Endothelial cell of umbilical vein (primary cell): Measurements from ENCODE around the gene VSIG4. TPM values are rescaled to one million over a fixed set of nuclear protein-coding genes. Genes with fewer than 3 reads are reported as not detected.

Experiments
- BruUV-seq: library from RNA; stranded (reverse); fragments of 400-500 nt; replicated peaks from 2 replicates; lab custom pipeline; 2021; lab: Mats Ljungman, UMichigan
- CTCF ChIA-PET: fragments of 300-600, 350-600 bp; sonication (Branson Sonifier 250); formaldehyde crosslinking; loops from one replicate; lab custom pipeline; 2021; ENCODE audit warnings: antibody characterized with exemption, inconsistent platforms; lab: Charles Lee
- POLR2A ChIA-PET: fragments of 300-600, 350-600 bp; sonication (Branson Sonifier 250); formaldehyde crosslinking; loops from one replicate; lab custom pipeline; 2021; ENCODE audit warnings: antibody characterized with exemption, inconsistent platforms; lab: Charles Lee
- DNase-seq: peaks from one replicate; pipeline ENCODE4 v3.0.0-alpha.2; 2011; ENCODE audit warnings: low read depth, low spot score
- FAIRE-seq: peaks from 2 replicates; lab custom pipeline; 2011; peaks lifted over from hg19 to GRCh38; lab: Jason Lieb, UNC
- H2AFZ ChIP-seq: 2 replicates; pipeline ENCODE4 v1.6.0; 2012; ENCODE audit warnings: low read depth, low read length, control low read depth, inconsistent platforms
- H3K27ac ChIP-seq: 2 replicates; pipeline ENCODE4 v1.5.1; 2011; ENCODE audit warnings: low read depth, mild to moderate bottlenecking, control low read depth, low read length, moderate library complexity; ENCODE audit not compliant: insufficient read depth
- H3K27me3 ChIP-seq, 2 experiments: 2 replicates each; pipeline versions ENCODE4 v1.6.0 to v1.6.1; 2011; ENCODE audit warnings: low read length in 2 of 2, mixed read lengths in 1 of 2; ENCODE audit not compliant: control insufficient read depth in 2 of 2, insufficient read depth in 2 of 2
- H3K36me3 ChIP-seq, 2 experiments: 2 replicates in 1 of 2; 3 replicates in 1 of 2; pipeline ENCODE4 v1.5.1; 2011; ENCODE audit warnings: low read length in 2 of 2, mild to moderate bottlenecking in 1 of 2, moderate library complexity in 1 of 2; ENCODE audit not compliant: control insufficient read depth in 2 of 2, insufficient read depth in 2 of 2; ENCODE audit errors: extremely low read depth in 1 of 2
- H3K4me1 ChIP-seq: 3 replicates; pipeline ENCODE4 v1.5.1; 2011; ENCODE audit warnings: mild to moderate bottlenecking, low read length; ENCODE audit not compliant: control insufficient read depth, insufficient read depth; ENCODE audit errors: extremely low read depth
- H3K4me2 ChIP-seq: 2 replicates; pipeline ENCODE4 v1.6.1; 2011; ENCODE audit warnings: low read length, control low read depth, mixed read lengths; ENCODE audit not compliant: insufficient read depth
- H3K4me3 ChIP-seq, 3 experiments: fragments of 200-600 bp in 1 of 3; sonication (generic), shearing (Covaris generic) in 1 of 3; replicated peaks in 1 of 3; 2 replicates each; pipeline ENCODE4 v1.5.1; 2011 to 2016; ENCODE audit warnings: control low read depth in 3 of 3, low read length in 3 of 3, mild to moderate bottlenecking in 2 of 3, inconsistent platforms in 1 of 3, low read depth in 1 of 3, moderate library complexity in 1 of 3; ENCODE audit not compliant: insufficient read depth in 1 of 3
- H3K79me2 ChIP-seq: 2 replicates; pipeline ENCODE4 v1.6.0; 2012; ENCODE audit warnings: low read length, inconsistent platforms; ENCODE audit not compliant: control insufficient read depth, insufficient read depth
- H3K9ac ChIP-seq: replicated peaks from 2 replicates; pipeline ENCODE3; 2011; ENCODE audit warnings: low read length, control low read depth; ENCODE audit not compliant: insufficient read depth; ENCODE audit errors: extremely low read depth
- H3K9me1 ChIP-seq: replicated peaks from 3 replicates; pipeline ENCODE4 v1.6.0; 2011; ENCODE audit warnings: mild to moderate bottlenecking, low read length; ENCODE audit not compliant: control insufficient read depth, insufficient read depth; ENCODE audit errors: extremely low read depth
- H3K9me3 ChIP-seq: replicated peaks from 2 replicates; pipeline ENCODE4 v1.5.1; 2012; ENCODE audit warnings: low read length, inconsistent platforms; ENCODE audit not compliant: control insufficient read depth, insufficient read depth
- H4K20me1 ChIP-seq: replicated peaks from 2 replicates; pipeline ENCODE3; 2011; ENCODE audit warnings: mild to moderate bottlenecking, low read length; ENCODE audit not compliant: control insufficient read depth, insufficient read depth; ENCODE audit errors: extremely low read depth
- CTCF ChIP-seq, 2 donors: IDR thresholded peaks; 1 replicate in 1 of 2; 2 replicates in 1 of 2; pipeline ENCODE4 v1.5.1; 2011; ENCODE audit warnings: low read length in 2 of 2, mild to moderate bottlenecking in 2 of 2, moderate library complexity in 2 of 2, control low read depth in 1 of 2, inconsistent platforms in 1 of 2, low read depth in 1 of 2; ENCODE audit not compliant: insufficient read depth in 1 of 2; ENCODE audit errors: extremely low read depth in 1 of 2
- EZH2 ChIP-seq: IDR thresholded peaks from 2 replicates; pipeline ENCODE4 v1.6.1; 2012; ENCODE audit warnings: borderline replicate concordance, low read depth, mild to moderate bottlenecking, moderate library complexity, low read length, inconsistent platforms; ENCODE audit not compliant: severe bottlenecking
- FOS ChIP-seq: IDR thresholded peaks from 2 replicates; pipeline ENCODE4 v1.6.1; 2011; ENCODE audit warnings: mild to moderate bottlenecking, low read length, moderate library complexity, borderline replicate concordance; ENCODE audit not compliant: insufficient read depth
- GATA2 ChIP-seq: IDR thresholded peaks from 2 replicates; pipeline ENCODE4 v1.7.0; 2011; ENCODE audit warnings: low read depth, mild to moderate bottlenecking, moderate library complexity, mixed read lengths, low read length; ENCODE audit not compliant: insufficient read length, insufficient read depth
- JUN ChIP-seq: IDR thresholded peaks from 2 replicates; pipeline ENCODE4 v1.6.1; 2011; ENCODE audit warnings: borderline replicate concordance, low read depth; ENCODE audit not compliant: insufficient read length, insufficient read depth
- MAX ChIP-seq: IDR thresholded peaks from 2 replicates; pipeline ENCODE4 v1.6.1; 2011; ENCODE audit not compliant: insufficient read depth, insufficient read length
- MYC ChIP-seq: IDR thresholded peaks from one replicate; pipeline ENCODE4 v1.6.1; 2011; ENCODE audit warnings: mild to moderate bottlenecking, low read depth, low read length
- POLR2A ChIP-seq: IDR thresholded peaks from 2 replicates; pipeline ENCODE4 v1.6.1; 2012; ENCODE audit warnings: low read depth, mild to moderate bottlenecking, control low read depth, low read length
- POLR2AphosphoS5 ChIP-seq: IDR thresholded peaks from 2 replicates; pipeline ENCODE4 v1.6.1; 2012; ENCODE audit warnings: low read depth, mild to moderate bottlenecking, control low read depth, low read length, moderate library complexity; ENCODE audit not compliant: insufficient read depth
- dilution Hi-C: fragments of 300-500 bp; cut with MboI; formaldehyde crosslinking; loops from one replicate; pipeline ENCODE4 v1.15.0; 2019; ENCODE audit warnings: low sequenced_read_pairs; ENCODE audit not compliant: extremely low pct_ligation_motif_present
- intact Hi-C: fragments of 100-400 bp; cut with micrococcal nuclease; formaldehyde crosslinking; loops from one replicate; pipeline ENCODE4 v1.10.0; 2022
- polyA plus RNA-seq, 4 experiments: library from polyadenylated mRNA; depleted of rRNA in 3 of 4; stranded (reverse) in 3 of 4; unstranded in 1 of 4; fragments of >200 nt; gene quantifications; 2 replicates each; pipeline versions ENCODE4 v1.2.1 to v1.2.3, GENCODE V29; 2011 to 2012; ENCODE audit warnings: missing spikeins in 1 of 4
- total RNA-seq: library from RNA; stranded (reverse); gene quantifications from 2 replicates; pipeline ENCODE4 v1.2.3, GENCODE V29; 2021

The VSIG4 gene
- total and polyA plus RNA-seq, 2 donors (not counting 3 experiments of a cell fraction or from before 2014, with no cell fraction given): not detected

GRCh38 chrX:66074920-66075879 lies 35.3 kb upstream of the VSIG4 start:
- TF ChIP-seq MAX (no peak), POLR2A (no peak), POLR2AphosphoS5 (no peak)
- no peak overlapping the region for H2AFZ ChIP-seq
- H4K20me1 ChIP-seq: no peaks in the 10 kb centered on the region
- no TSS peak for BruUV-seq
- H3K4me2 ChIP-seq: no peak overlapping the region
- intact Hi-C loops (no loop called here), dilution Hi-C loops (no loop called here)
- no peaks in the 10 kb centered on the region for H3K79me2 ChIP-seq
- H3K27me3 ChIP-seq: no peaks in the 10 kb centered on the region
- H3K36me3 ChIP-seq: no peaks in the 10 kb centered on the region
- H3K9me1 ChIP-seq: no peaks in the 10 kb centered on the region
- DNase-seq (no peak), FAIRE-seq (no peak)
- H3K9me3 ChIP-seq: no peaks in the 10 kb centered on the region
- H3K4me3 ChIP-seq: no peak overlapping the region
- H3K27ac ChIP-seq: no peak overlapping the region
- ChIA-PET CTCF (no interaction called here), POLR2A (no interaction called here)
- H3K4me1 ChIP-seq: no peaks in the 10 kb centered on the region
- H3K9ac ChIP-seq: no peak overlapping the region

- DNase-seq: no peak
- ChIA-PET POLR2A (no interaction called here), CTCF (no interaction called here)
- no peak for TF ChIP-seq EZH2
- TF ChIP-seq MAX: no peak
- no peak for TF ChIP-seq MYC
- TF ChIP-seq JUN: no peak
- TF ChIP-seq FOS: no peak
- TF ChIP-seq POLR2AphosphoS5: no peak
- no peak for TF ChIP-seq POLR2A
- no peak for TF ChIP-seq CTCF (IDR thresholded peaks at IDR 0.05; ENCODE audit: extremely low read depth in 1 of 2, insufficient read depth in 1 of 2, low read depth in 1 of 2, low read length in 2 of 2)
- no peak for TF ChIP-seq GATA2
- Histone ChIP-seq H3K36me3 (no peaks in the 10 kb centered on the region), H2AFZ (no peak overlapping the region), H3K27ac (no peak overlapping the region), H3K9me1 (no peaks in the 10 kb centered on the region), H3K79me2 (no peaks in the 10 kb centered on the region), H3K9ac (no peak overlapping the region), H3K27me3 (no peaks in the 10 kb centered on the region), H3K4me3 (no peak overlapping the region), H4K20me1 (no peaks in the 10 kb centered on the region), H3K4me1 (no peaks in the 10 kb centered on the region), H3K9me3 (no peaks in the 10 kb centered on the region), H3K4me2 (no peak overlapping the region)
- intact Hi-C loops: no loop called here
- BruUV-seq: no TSS peak
- dilution Hi-C loops: no loop called here
- no peak for FAIRE-seq
Observed at GRCh38 chrX:66071126-66071525, 31.2 kb upstream of the VSIG4 start.
